DND-41 (cell line): Measurements from ENCODE around the gene NOP16.

Source experiments
- ATAC-seq: fragments of 200-7000 bp; cut with Tn5 transposase; 3 replicates; pipeline ENCODE4 v1.9.1; 2021; ENCODE audit warnings: low read depth; ENCODE audit not compliant: insufficient read depth
- DNase-seq: peaks from one replicate; pipeline ENCODE4 v3.0.0-alpha.2; 2020
- H2AFZ ChIP-seq: 2 replicates; pipeline ENCODE4 v1.6.0; 2012; ENCODE audit warnings: low read depth, low read length
- H3K27ac ChIP-seq: 2 replicates; pipeline ENCODE4 v1.5.1; 2012; ENCODE audit warnings: low read length, inconsistent platforms
- H3K27me3 ChIP-seq: fragments of 200-600 bp; sonication (generic); 2 replicates; pipeline ENCODE4 v1.6.0; 2012; ENCODE audit warnings: low read length, mild to moderate bottlenecking, inconsistent platforms; ENCODE audit not compliant: insufficient read depth, poor library complexity
- H3K36me3 ChIP-seq: 2 replicates; pipeline ENCODE4 v1.5.1; 2012; ENCODE audit warnings: low read length, inconsistent platforms; ENCODE audit not compliant: insufficient read depth
- H3K4me1 ChIP-seq: 2 replicates; pipeline ENCODE4 v1.5.1; 2012; ENCODE audit warnings: mild to moderate bottlenecking, low read length; ENCODE audit not compliant: insufficient read depth
- H3K4me2 ChIP-seq: 2 replicates; pipeline ENCODE4 v1.6.0; 2012; ENCODE audit warnings: mild to moderate bottlenecking, moderate library complexity, low read length, inconsistent platforms; ENCODE audit not compliant: insufficient read depth
- H3K4me3 ChIP-seq, 2 experiments: fragments of 200-600 bp in 1 of 2; shearing (Covaris generic) in 1 of 2; 2 replicates each; pipeline ENCODE4 v1.5.1; 2012 to 2016; ENCODE audit warnings: inconsistent platforms in 2 of 2, low read length in 2 of 2, mild to moderate bottlenecking in 2 of 2, low read depth in 1 of 2, moderate library complexity in 1 of 2
- H3K79me2 ChIP-seq: 2 replicates; pipeline ENCODE4 v1.6.0; 2012; ENCODE audit warnings: low read length, inconsistent platforms; ENCODE audit not compliant: insufficient read depth
- H3K9ac ChIP-seq: 2 replicates; pipeline ENCODE4 v1.6.0; 2012; ENCODE audit warnings: low read depth, mild to moderate bottlenecking, inconsistent platforms, low read length, moderate library complexity
- H3K9me3 ChIP-seq: 2 replicates; pipeline ENCODE4 v1.5.1; 2012; ENCODE audit warnings: low read length, moderate library complexity, mild to moderate bottlenecking, inconsistent platforms; ENCODE audit not compliant: insufficient read depth, severe bottlenecking
- H4K20me1 ChIP-seq: 2 replicates; pipeline ENCODE4 v1.6.0; 2012; ENCODE audit warnings: low read length; ENCODE audit not compliant: insufficient read depth
- CTCF ChIP-seq: IDR thresholded peaks from 2 replicates; pipeline ENCODE4 v1.5.1; 2012; ENCODE audit warnings: borderline replicate concordance, low read length, moderate library complexity, mild to moderate bottlenecking; ENCODE audit not compliant: poor library complexity, severe bottlenecking; ENCODE audit errors: extremely low read depth
- EZH2 ChIP-seq: IDR thresholded peaks from 3 replicates; pipeline ENCODE4 v1.6.1; 2012; ENCODE audit warnings: borderline replicate concordance, low read depth, mild to moderate bottlenecking, moderate library complexity, low read length, inconsistent platforms; ENCODE audit not compliant: severe bottlenecking

NOP16 gene

GRCh38 chr5:176420086-176420485, 31.7 kb upstream of the NOP16 start:
- Histone ChIP-seq H3K79me2 (peaks cover 12% of the 10 kb centered on the region), H3K9me3 (peaks cover 2% of the 10 kb centered on the region), H4K20me1 (0 out of 2 replicates have a peak, but pooled peaks cover 2% of the 10 kb centered on the region), H3K4me1 (peaks cover 18% of the 10 kb centered on the region), H3K4me3 (no peak overlapping the region), H3K36me3 (no peaks in the 10 kb centered on the region), H3K27me3 (no peaks in the 10 kb centered on the region), H3K27ac (no peak overlapping the region), H3K9ac (no peak overlapping the region), H2AFZ (no peak overlapping the region), H3K4me2 (no peak overlapping the region)
- TF ChIP-seq CTCF (no peak), EZH2 (no peak)
- ATAC-seq (no peak), DNase-seq (no peak)

DNA sequence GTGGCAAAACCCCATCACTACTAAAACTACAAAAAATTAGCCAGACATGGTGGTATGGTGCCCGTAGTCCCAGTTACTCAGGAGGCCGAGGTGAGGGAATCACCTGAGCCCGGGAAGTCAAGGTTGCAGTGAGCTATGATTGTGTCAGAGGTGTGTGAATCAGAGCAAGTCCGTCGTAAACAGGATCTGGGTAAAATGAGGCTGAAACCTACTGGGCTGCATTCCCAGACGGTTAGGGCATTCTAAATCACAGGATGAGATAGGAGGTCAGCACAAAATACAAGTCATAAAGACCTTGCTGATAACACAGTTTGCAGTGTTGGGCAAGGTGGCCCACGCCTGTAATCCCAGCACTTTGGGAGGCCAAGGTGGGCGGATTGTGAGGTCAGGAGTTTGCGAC, 29.9 kb upstream of the NOP16 start:
- H3K9me3 ChIP-seq, result no peaks in the 10 kb centered on the region
- H3K27me3 ChIP-seq, result no peaks in the 10 kb centered on the region
- H2AFZ ChIP-seq, result no peak overlapping the region
- TF ChIP-seq CTCF (no peak), EZH2 (no peak)
- H4K20me1 ChIP-seq, result peaks cover 8% of the 10 kb centered on the region; the same call in 1 of the 2 replicates
- peaks cover 29% of the 10 kb centered on the region for H3K79me2 ChIP-seq
- H3K4me1 ChIP-seq, result peaks cover 36% of the 10 kb centered on the region
- no peak overlapping the region for H3K4me3 ChIP-seq
- no peak overlapping the region for H3K27ac ChIP-seq
- no peak overlapping the region for H3K4me2 ChIP-seq
- H3K9ac ChIP-seq, result no peak overlapping the region
- no peak for DNase-seq
- no peak for ATAC-seq
- H3K36me3 ChIP-seq, result no peaks in the 10 kb centered on the region

- H3K79me2 ChIP-seq, result peaks cover 40% of the 10 kb centered on the region
- H3K9me3 ChIP-seq, result no peaks in the 10 kb centered on the region
- H3K9ac ChIP-seq, result peak overlapping the region; percentile 97
- H3K36me3 ChIP-seq, result peaks cover 5% of the 10 kb centered on the region; the same call in 1 of the 2 replicates
- peak overlapping the region; percentile 96 for H3K4me2 ChIP-seq
- peak overlapping the region; percentile 58 for H3K27ac ChIP-seq
- H4K20me1 ChIP-seq, result peaks cover 13% of the 10 kb centered on the region; the same call in 1 of the 2 replicates
- ATAC-seq, result no peak
- no peak for DNase-seq
- H2AFZ ChIP-seq, result peak overlapping the region; percentile 91
- H3K27me3 ChIP-seq, result no peaks in the 10 kb centered on the region
- H3K4me1 ChIP-seq, result peaks cover 38% of the 10 kb centered on the region
- TF ChIP-seq CTCF (no peak), EZH2 (no peak)
- H3K4me3 ChIP-seq, result peak overlapping the region; percentile 13 to 83; a peak in 3 of 4 replicates
These were observed 28.6 kb upstream of the NOP16 start for GRCh38 chr5:176416965-176417364.
